Mesenchymal stem cell (in vitro differentiated cells and primary cell): Measurements from ENCODE around the gene FAM131A.

Experiments used
- DNase-seq: peaks from one replicate; pipeline ENCODE4 v3.0.0-alpha.2; 2013
- H2AFZ ChIP-seq: one replicate; pipeline ENCODE4 v1.6.1; 2013; ENCODE audit warnings: low read depth, mild to moderate bottlenecking, control low read depth, inconsistent platforms, low read length, moderate library complexity
- H2AK5ac ChIP-seq: 2 replicates; pipeline ENCODE4 v1.6.1; 2013; ENCODE audit warnings: low read length, moderate library complexity, mild to moderate bottlenecking, inconsistent platforms; ENCODE audit not compliant: severe bottlenecking
- H2BK120ac ChIP-seq: one replicate; pipeline ENCODE4 v1.6.1; 2013; ENCODE audit warnings: low read depth, mild to moderate bottlenecking, inconsistent platforms, low read length, moderate library complexity
- H2BK12ac ChIP-seq, 2 experiments: one replicate each; pipeline ENCODE4 v1.6.1; 2013; ENCODE audit warnings: inconsistent platforms in 2 of 2, low read length in 2 of 2, mild to moderate bottlenecking in 2 of 2, moderate library complexity in 2 of 2, control low read depth in 1 of 2
- H2BK15ac ChIP-seq: one replicate; pipeline ENCODE4 v1.6.1; 2013; ENCODE audit warnings: mild to moderate bottlenecking, low read depth, inconsistent platforms; ENCODE audit not compliant: poor library complexity, severe bottlenecking
- H2BK5ac ChIP-seq: 2 replicates; pipeline ENCODE4 v1.6.1; 2013; ENCODE audit warnings: low read depth, mild to moderate bottlenecking, low read length, control low read depth, inconsistent platforms; ENCODE audit not compliant: poor library complexity, severe bottlenecking
- H3K14ac ChIP-seq, 2 experiments: one replicate each; pipeline ENCODE4 v1.6.1; 2013; ENCODE audit warnings: inconsistent platforms in 2 of 2, low read length in 2 of 2, control low read depth in 1 of 2, mild to moderate bottlenecking in 1 of 2, moderate library complexity in 1 of 2
- H3K18ac ChIP-seq, 2 experiments: one replicate each; pipeline ENCODE4 v1.6.1; 2013; ENCODE audit warnings: inconsistent platforms in 2 of 2, low read length in 2 of 2, control low read depth in 1 of 2, low read depth in 1 of 2, mild to moderate bottlenecking in 1 of 2
- H3K23ac ChIP-seq, 2 experiments: one replicate each; pipeline ENCODE4 v1.6.1; 2013; ENCODE audit warnings: inconsistent platforms in 2 of 2, low read length in 2 of 2, mild to moderate bottlenecking in 2 of 2, moderate library complexity in 2 of 2, control low read depth in 1 of 2
- H3K27ac ChIP-seq: 2 replicates; pipeline ENCODE4 v1.5.1; 2013; ENCODE audit warnings: mild to moderate bottlenecking, moderate library complexity, low read length, control low read depth, inconsistent platforms; ENCODE audit not compliant: poor library complexity, severe bottlenecking
- H3K27me3 ChIP-seq, 2 experiments: 2 replicates each; pipeline versions ENCODE4 v1.6.1 to v1.7.0; 2013; ENCODE audit warnings: low read length in 2 of 2, mild to moderate bottlenecking in 2 of 2, moderate library complexity in 2 of 2, control low read depth in 1 of 2, inconsistent platforms in 1 of 2; ENCODE audit not compliant: control insufficient read depth in 1 of 2, insufficient read depth in 1 of 2
- H3K36me3 ChIP-seq, 2 experiments: 2 replicates each; pipeline versions ENCODE4 v1.6.1 to v1.7.0; 2013; ENCODE audit warnings: low read length in 2 of 2, control low read depth in 1 of 2, inconsistent platforms in 1 of 2, low read depth in 1 of 2, mild to moderate bottlenecking in 1 of 2; ENCODE audit not compliant: insufficient read depth in 2 of 2, control insufficient read depth in 1 of 2
- H3K4ac ChIP-seq, 2 experiments: one replicate each; pipeline ENCODE4 v1.6.1; 2013; ENCODE audit warnings: inconsistent platforms in 2 of 2, low read length in 2 of 2, mild to moderate bottlenecking in 2 of 2, moderate library complexity in 2 of 2, control low read depth in 1 of 2, low read depth in 1 of 2
- H3K4me1 ChIP-seq: 2 replicates; pipeline ENCODE4 v1.6.1; 2013; ENCODE audit warnings: low read depth, low read length, control low read depth; ENCODE audit not compliant: control insufficient read depth, insufficient read depth
- H3K4me2 ChIP-seq: 2 replicates; pipeline ENCODE4 v1.6.1; 2013; ENCODE audit warnings: low read length, mild to moderate bottlenecking, inconsistent platforms; ENCODE audit not compliant: poor library complexity, severe bottlenecking
- H3K4me3 ChIP-seq, 2 experiments: 2 replicates each; pipeline versions ENCODE4 v1.5.1 to v1.7.0; 2013; ENCODE audit warnings: low read length in 2 of 2, mild to moderate bottlenecking in 2 of 2, control low read depth in 1 of 2, low read depth in 1 of 2; ENCODE audit not compliant: insufficient read depth in 1 of 2
- H3K79me1 ChIP-seq: replicated peaks from 2 replicates; pipeline ENCODE4 v1.6.1; 2013; ENCODE audit warnings: mild to moderate bottlenecking, control low read depth, low read length, inconsistent platforms; ENCODE audit not compliant: poor library complexity, severe bottlenecking
- H3K9ac ChIP-seq: 2 replicates; pipeline ENCODE4 v1.7.0; 2013; ENCODE audit warnings: mild to moderate bottlenecking, low read length, moderate library complexity
- H3K9me3 ChIP-seq: 2 replicates; pipeline ENCODE4 v1.7.0; 2013; ENCODE audit warnings: mild to moderate bottlenecking, low read length; ENCODE audit not compliant: control insufficient read depth
- H4K8ac ChIP-seq: one replicate; pipeline ENCODE4 v1.6.1; 2013; ENCODE audit warnings: inconsistent platforms, mild to moderate bottlenecking, low read length, moderate library complexity
- H4K91ac ChIP-seq: one replicate; pipeline ENCODE4 v1.6.1; 2013; ENCODE audit warnings: mild to moderate bottlenecking, low read length, inconsistent platforms
- WGBS: methylation state at CpG from one replicate; pipeline ENCODE4 v1.1.7; 2013; ENCODE audit warnings: mixed read lengths; 5-methylcytosine and 5-hydroxymethylcytosine counted together

The FAM131A gene

DNA sequence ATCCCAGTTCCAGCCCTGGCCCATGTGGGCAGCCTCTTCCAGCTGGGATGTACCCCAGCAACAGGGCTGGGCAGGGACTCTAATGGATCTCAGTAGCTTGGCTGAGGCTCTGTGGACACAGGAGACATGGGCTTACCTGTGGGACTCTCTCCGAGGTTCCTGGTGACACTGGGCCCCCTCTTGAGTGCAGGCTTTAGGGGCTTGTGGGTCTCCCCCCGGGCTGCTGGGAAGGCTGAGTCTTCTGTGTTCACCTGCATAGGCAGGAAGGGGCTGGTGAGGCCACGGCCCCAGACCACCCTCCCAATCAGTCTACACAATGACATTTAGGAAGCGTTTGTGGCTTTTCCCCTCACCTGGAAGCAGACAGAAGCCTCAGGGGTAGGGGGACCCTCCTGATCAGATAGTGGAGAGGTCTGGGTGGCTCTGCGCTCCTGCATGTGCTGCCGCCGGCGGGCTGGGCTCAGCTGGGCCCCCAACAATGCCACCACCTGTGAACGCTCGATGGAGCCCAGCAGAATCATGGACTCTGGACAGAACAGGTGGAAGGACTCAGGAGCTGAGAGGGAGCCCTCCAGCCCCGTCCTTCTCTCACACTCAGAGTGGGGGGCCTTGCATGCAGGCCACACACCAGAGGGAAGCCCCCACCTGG, 15.6 kb downstream of the FAM131A start:
- no peak overlapping the region for H3K23ac ChIP-seq
- no peak overlapping the region for H2BK15ac ChIP-seq
- no peak overlapping the region for H3K9ac ChIP-seq
- no peaks in the 10 kb centered on the region for H3K27me3 ChIP-seq
- H2BK12ac ChIP-seq, result no peak overlapping the region
- H3K4me1 ChIP-seq, result peaks cover 32% of the 10 kb centered on the region
- H3K36me3 ChIP-seq, result peaks cover 33 to 59% of the 10 kb centered on the region in 2 experiments
- DNase-seq, result no peak
- H3K9me3 ChIP-seq, result no peaks in the 10 kb centered on the region
- peaks cover 3% of the 10 kb centered on the region for H3K79me1 ChIP-seq
- WGBS, result 93% methylated on average over 10 of the region's 11 CpGs
- no peak overlapping the region for H3K4me3 ChIP-seq
- no peak overlapping the region for H3K14ac ChIP-seq
- no peak overlapping the region for H3K27ac ChIP-seq
- no peak overlapping the region for H3K4me2 ChIP-seq
- H2AK5ac ChIP-seq, result no peak overlapping the region
- no peak overlapping the region for H2AFZ ChIP-seq
- no peak overlapping the region for H2BK120ac ChIP-seq
- H4K8ac ChIP-seq, result no peak overlapping the region
- no peak overlapping the region for H3K18ac ChIP-seq
- no peak overlapping the region for H3K4ac ChIP-seq
- no peak overlapping the region for H2BK5ac ChIP-seq
- H4K91ac ChIP-seq, result no peak overlapping the region

DNA sequence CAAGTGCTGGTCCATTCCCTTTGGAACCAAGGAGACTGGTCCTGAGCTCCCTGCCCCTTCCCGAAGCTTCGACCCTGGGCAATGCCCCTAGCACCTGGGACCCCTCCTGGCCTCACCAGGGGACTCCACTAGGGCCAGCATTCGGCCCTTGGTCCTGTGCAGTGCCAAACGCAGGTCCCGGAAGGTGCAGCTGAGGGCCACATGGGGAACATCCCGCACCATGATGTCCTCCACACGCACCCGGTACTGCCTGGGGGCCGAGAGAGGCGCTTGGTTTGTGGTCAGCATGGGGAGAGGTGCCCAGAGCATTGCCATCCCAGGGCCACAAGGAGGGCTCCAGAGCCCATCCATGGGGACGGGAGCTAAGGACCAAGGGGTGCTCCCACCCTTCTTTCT, 16.1 kb downstream of the FAM131A start:
- no peak overlapping the region for H2BK5ac ChIP-seq
- no peak overlapping the region for H2BK15ac ChIP-seq
- H3K9ac ChIP-seq, result no peak overlapping the region
- H3K27ac ChIP-seq, result no peak overlapping the region
- no peak overlapping the region for H2AK5ac ChIP-seq
- H2BK120ac ChIP-seq, result no peak overlapping the region
- peaks cover 36 to 64% of the 10 kb centered on the region in 2 experiments for H3K36me3 ChIP-seq
- DNase-seq, result no peak
- no peak overlapping the region for H3K18ac ChIP-seq
- no peak overlapping the region for H2BK12ac ChIP-seq
- H3K27me3 ChIP-seq, result no peaks in the 10 kb centered on the region
- H3K23ac ChIP-seq, result no peak overlapping the region
- H3K4me1 ChIP-seq, result peaks cover 29% of the 10 kb centered on the region
- H3K14ac ChIP-seq, result no peak overlapping the region
- no peak overlapping the region for H3K4me3 ChIP-seq
- 98% methylated on average over 11 of the region's 11 CpGs for WGBS
- no peak overlapping the region for H4K8ac ChIP-seq
- no peak overlapping the region for H3K4ac ChIP-seq
- no peak overlapping the region for H2AFZ ChIP-seq
- no peak overlapping the region for H3K4me2 ChIP-seq
- peaks cover 3% of the 10 kb centered on the region for H3K79me1 ChIP-seq
- no peak overlapping the region for H4K91ac ChIP-seq
- no peaks in the 10 kb centered on the region for H3K9me3 ChIP-seq

DNA sequence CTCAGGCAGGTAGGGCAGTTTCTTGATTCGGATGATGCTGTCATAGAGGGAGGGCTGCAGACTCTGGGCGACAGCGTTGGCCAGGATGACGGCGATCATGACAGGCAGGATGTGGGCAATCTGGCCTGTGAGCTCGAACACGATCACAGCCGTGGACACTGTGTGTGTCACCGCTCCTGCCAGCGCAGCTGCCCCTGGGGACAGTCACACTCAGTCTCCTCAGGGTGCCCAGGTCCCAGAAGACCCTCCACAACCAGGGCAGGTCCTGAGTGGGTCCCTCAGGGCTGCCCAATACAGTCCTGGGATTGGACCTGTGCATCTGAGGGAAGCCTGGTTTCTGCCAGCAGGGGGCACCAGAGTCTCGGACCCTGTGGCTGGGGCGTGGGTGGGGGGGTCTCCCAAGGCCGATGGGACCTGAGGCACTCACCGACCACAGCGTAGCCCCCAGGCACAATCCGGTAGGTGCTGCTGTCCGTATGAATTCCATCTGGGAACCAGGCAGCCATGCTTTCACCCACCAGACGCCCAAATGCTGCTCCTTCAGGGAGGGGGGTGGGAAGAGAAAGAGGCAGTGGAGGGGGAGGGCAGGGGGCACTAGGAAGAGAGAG, 16.8 kb downstream of the FAM131A start:
- WGBS, result 70% methylated on average over 18 of the region's 18 CpGs
- Histone ChIP-seq H2BK12ac (no peak overlapping the region), H3K18ac (no peak overlapping the region), H3K4ac (no peak overlapping the region), H2BK120ac (no peak overlapping the region), H2BK5ac (no peak overlapping the region), H4K91ac (no peak overlapping the region), H2AFZ (no peak overlapping the region), H2BK15ac (no peak overlapping the region), H3K9ac (no peak overlapping the region), H3K4me2 (no peak overlapping the region), H4K8ac (peak overlapping the region; percentile 45), H3K4me3 (no peak overlapping the region), H3K36me3 (peaks cover 36 to 68% of the 10 kb centered on the region in 2 experiments), H3K79me1 (peaks cover 8% of the 10 kb centered on the region), H3K4me1 (peaks cover 24% of the 10 kb centered on the region), H3K14ac (no peak overlapping the region), H3K27ac (no peak overlapping the region), H3K23ac (no peak overlapping the region), H2AK5ac (no peak overlapping the region), H3K27me3 (no peaks in the 10 kb centered on the region), H3K9me3 (no peaks in the 10 kb centered on the region)
- DNase-seq, result peak; percentile 37

- no peak overlapping the region for H2BK120ac ChIP-seq
- peaks cover 26% of the 10 kb centered on the region for H3K4me1 ChIP-seq
- no peak overlapping the region for H2AK5ac ChIP-seq
Observed at GRCh38 chr3:184354754-184355153, 17.4 kb downstream of the FAM131A start.

More at GRCh38 chr3:184354754-184355153, 17.4 kb downstream of the FAM131A start:
- no peak overlapping the region for H3K4me2 ChIP-seq
- no peaks in the 10 kb centered on the region for H3K9me3 ChIP-seq
- DNase-seq, result no peak
- H3K4ac ChIP-seq, result no peak overlapping the region
- no peak overlapping the region for H2AFZ ChIP-seq
- no peaks in the 10 kb centered on the region for H3K27me3 ChIP-seq
- H3K18ac ChIP-seq, result no peak overlapping the region
- H3K36me3 ChIP-seq, result peaks cover 36 to 69% of the 10 kb centered on the region in 2 experiments
- no peak overlapping the region for H3K14ac ChIP-seq
- H3K79me1 ChIP-seq, result peaks cover 10% of the 10 kb centered on the region
- no peak overlapping the region for H4K8ac ChIP-seq
- H3K27ac ChIP-seq, result no peak overlapping the region
- WGBS, result 76% methylated on average over 3 of the region's 8 CpGs
- no peak overlapping the region for H3K9ac ChIP-seq
- no peak overlapping the region for H2BK12ac ChIP-seq
- H3K4me3 ChIP-seq, result no peak overlapping the region
- H2BK15ac ChIP-seq, result no peak overlapping the region
- H4K91ac ChIP-seq, result no peak overlapping the region
- H2BK5ac ChIP-seq, result no peak overlapping the region
- no peak overlapping the region for H3K23ac ChIP-seq
